Prostate gland (tissue), 2 donors: Measurements from ENCODE around the gene PLEKHM1.

Experiments
- CTCF ChIP-seq, 4 experiments: fragments of 200-600 bp in 2 of 4; fragments of 450-650 bp in 2 of 4; sonication (generic) in 2 of 4; IDR thresholded peaks; 1 replicate in 3 of 4; 2 replicates in 1 of 4; pipeline ENCODE4 v1.5.1; 2016 to 2019; ENCODE audit warnings: antibody characterized with exemption in 4 of 4, mild to moderate bottlenecking in 2 of 4, moderate library complexity in 2 of 4
- POLR2A ChIP-seq: fragments of 450-650 bp; IDR thresholded peaks from one replicate; pipeline ENCODE4 v1.6.1; 2016; ENCODE audit warnings: antibody characterized with exemption, mild to moderate bottlenecking
- POLR2AphosphoS5 ChIP-seq: sonication (generic); formaldehyde crosslinking; IDR thresholded peaks from one replicate; pipeline ENCODE4 v1.6.1; 2017; ENCODE audit warnings: antibody characterized with exemption

GRCh38 chr17:45437465-45438283 lies 52.8 kb downstream of the PLEKHM1 start:
- no peak for TF ChIP-seq CTCF (IDR thresholded peaks at IDR 0.05)
- TF ChIP-seq POLR2A = no peak
- TF ChIP-seq POLR2AphosphoS5 = no peak
